H1 (cell line): ENCODE measurements around the gene DND1. TPM values are rescaled to one million over a fixed set of nuclear protein-coding genes. Genes with fewer than 3 reads are reported as not detected.
A peak's percentile ranks its signal among the peaks of the same experiment; 100 is the strongest.

Source experiments
- CTCF ChIA-PET: fragments of 300-600 bp; sonication (Branson Sonifier 250); formaldehyde crosslinking; loops from one replicate; lab custom pipeline; 2021; ENCODE audit not compliant: partially characterized antibody; lab: Charles Lee
- POLR2A ChIA-PET: fragments of 300-600 bp; sonication (Branson Sonifier 250); formaldehyde crosslinking; loops from one replicate; lab custom pipeline; 2021; ENCODE audit warnings: inconsistent platforms; ENCODE audit not compliant: partially characterized antibody; lab: Charles Lee
- DNase-seq, 2 experiments: peaks; one replicate each; pipeline versions ENCODE4 v3.0.0 to v3.0.0-alpha.2; 2010 to 2022; ENCODE audit warnings: low spot score in 2 of 2, low read depth in 1 of 2, mixed read lengths in 1 of 2
- FAIRE-seq: peaks from 2 replicates; lab custom pipeline; 2011; peaks lifted over from hg19 to GRCh38; lab: Jason Lieb, UNC
- H2AFZ ChIP-seq: 2 replicates; pipeline ENCODE4 v1.8.1; 2012; ENCODE audit warnings: low read length, inconsistent platforms
- H2AK5ac ChIP-seq: 2 replicates; pipeline ENCODE4 v1.6.1; 2013; ENCODE audit warnings: low read depth, low read length
- H2BK120ac ChIP-seq: replicated peaks from 2 replicates; pipeline ENCODE3; 2013; ENCODE audit warnings: low read depth, low read length, inconsistent platforms
- H2BK12ac ChIP-seq: 2 replicates; pipeline ENCODE4 v1.6.1; 2013; ENCODE audit warnings: low read depth, low read length
- H2BK15ac ChIP-seq: 2 replicates; pipeline ENCODE4 v1.6.1; 2013; ENCODE audit warnings: low read length
- H2BK20ac ChIP-seq: 2 replicates; pipeline ENCODE4 v1.6.1; 2013; ENCODE audit warnings: low read length
- H2BK5ac ChIP-seq: 2 replicates; pipeline ENCODE4 v1.6.1; 2013; ENCODE audit warnings: low read depth, low read length
- H3K14ac ChIP-seq: 2 replicates; pipeline ENCODE4 v1.6.1; 2013; ENCODE audit warnings: inconsistent platforms; ENCODE audit not compliant: insufficient read length
- H3K18ac ChIP-seq: 2 replicates; pipeline ENCODE4 v1.6.1; 2013; ENCODE audit warnings: low read length; ENCODE audit errors: extremely low read depth
- H3K23ac ChIP-seq: 2 replicates; pipeline ENCODE4 v1.6.1; 2013; ENCODE audit warnings: inconsistent platforms; ENCODE audit not compliant: insufficient read length
- H3K23me2 ChIP-seq: 2 replicates; pipeline ENCODE4 v1.6.1; 2013; ENCODE audit warnings: low read depth, low read length
- H3K27ac ChIP-seq: 2 replicates; pipeline ENCODE4 v1.6.1; 2011; ENCODE audit warnings: low read depth, low read length, inconsistent platforms
- H3K27me3 ChIP-seq, 4 experiments: replicated peaks in 1 of 4; 1 replicate in 1 of 4; 2 replicates in 3 of 4; pipeline versions ENCODE4 v1.6.1 to v1.8.1; 2011 to 2013; ENCODE audit warnings: low read length in 3 of 4, mild to moderate bottlenecking in 3 of 4, inconsistent platforms in 2 of 4, mixed read lengths in 2 of 4, moderate library complexity in 1 of 4; ENCODE audit not compliant: control insufficient read depth in 3 of 4, insufficient read depth in 3 of 4; ENCODE audit errors: extremely low read depth in 1 of 4
- H3K36me3 ChIP-seq, 4 experiments: 2 replicates each; pipeline versions ENCODE4 v1.6.1 to v1.8.1; 2011 to 2013; ENCODE audit warnings: mild to moderate bottlenecking in 4 of 4, low read length in 3 of 4, moderate library complexity in 2 of 4, control low read depth in 1 of 4, inconsistent platforms in 1 of 4; ENCODE audit not compliant: insufficient read depth in 4 of 4, control insufficient read depth in 2 of 4
- H3K4ac ChIP-seq: replicated peaks from 2 replicates; pipeline ENCODE3; 2013; ENCODE audit warnings: low read length, low read depth, mixed read lengths, inconsistent platforms; ENCODE audit not compliant: insufficient read length
- H3K4me1 ChIP-seq, 4 experiments: replicated peaks in 1 of 4; 1 replicate in 1 of 4; 2 replicates in 3 of 4; pipeline versions ENCODE4 v1.6.1 to v1.8.1; 2011 to 2013; ENCODE audit warnings: low read length in 3 of 4, inconsistent platforms in 2 of 4, mixed read lengths in 1 of 4; ENCODE audit not compliant: insufficient read depth in 4 of 4, control insufficient read depth in 3 of 4
- H3K4me2 ChIP-seq, 2 experiments: 2 replicates each; pipeline versions ENCODE4 v1.6.1 to v1.8.1; 2011 to 2013; ENCODE audit warnings: low read depth in 2 of 2, low read length in 2 of 2, control low read depth in 1 of 2, inconsistent platforms in 1 of 2, mild to moderate bottlenecking in 1 of 2; ENCODE audit not compliant: insufficient read depth in 1 of 2
- H3K4me3 ChIP-seq, 4 experiments: fragments of 200-600, 300-600 bp in 1 of 4; sonication (generic), shearing (Covaris generic), sonication (Bioruptor Twin) in 1 of 4; 2 replicates each; pipeline versions ENCODE4 v1.5.1 to v1.8.1; 2011 to 2016; ENCODE audit warnings: low read length in 4 of 4, low read depth in 3 of 4, control low read depth in 2 of 4, inconsistent platforms in 2 of 4, mild to moderate bottlenecking in 2 of 4, mixed read lengths in 1 of 4, moderate library complexity in 1 of 4; ENCODE audit not compliant: insufficient read depth in 2 of 4; ENCODE audit errors: extremely low read depth in 1 of 4
- H3K56ac ChIP-seq: replicated peaks from 2 replicates; pipeline ENCODE3; 2013; ENCODE audit warnings: low read depth, mild to moderate bottlenecking, mixed read lengths, low read length, inconsistent platforms; ENCODE audit not compliant: insufficient read length
- H3K79me1 ChIP-seq: 2 replicates; pipeline ENCODE4 v1.6.1; 2013; ENCODE audit warnings: low read depth, low read length, control low read depth
- H3K79me2 ChIP-seq, 2 experiments: 2 replicates each; pipeline versions ENCODE4 v1.6.1 to v1.8.1; 2012 to 2013; ENCODE audit warnings: low read length in 2 of 2, mild to moderate bottlenecking in 2 of 2, inconsistent platforms in 1 of 2; ENCODE audit not compliant: insufficient read depth in 2 of 2, control insufficient read depth in 1 of 2
- H3K9ac ChIP-seq, 4 experiments: replicated peaks in 1 of 4; 1 replicate in 1 of 4; 2 replicates in 3 of 4; pipeline versions ENCODE4 v1.6.1 to v1.8.1; 2011 to 2013; ENCODE audit warnings: low read depth in 3 of 4, low read length in 3 of 4, control low read depth in 2 of 4, mild to moderate bottlenecking in 2 of 4, moderate library complexity in 2 of 4, inconsistent platforms in 1 of 4; ENCODE audit errors: extremely low read depth in 1 of 4
- H3K9me3 ChIP-seq, 2 experiments: 2 replicates each; pipeline versions ENCODE4 v1.6.1 to v1.8.1; 2012 to 2013; ENCODE audit warnings: mild to moderate bottlenecking in 2 of 2, moderate library complexity in 2 of 2, control low read depth in 1 of 2, inconsistent platforms in 1 of 2, low read depth in 1 of 2, low read length in 1 of 2, mixed read lengths in 1 of 2; ENCODE audit not compliant: insufficient read depth in 2 of 2
- H4K20me1 ChIP-seq, 2 experiments: replicated peaks in 1 of 2; 2 replicates each; pipeline versions ENCODE3 to v1.8.1; 2011 to 2013; ENCODE audit warnings: inconsistent platforms in 2 of 2, low read length in 2 of 2, mild to moderate bottlenecking in 1 of 2; ENCODE audit not compliant: insufficient read depth in 2 of 2, control insufficient read depth in 1 of 2
- H4K5ac ChIP-seq: 2 replicates; pipeline ENCODE4 v1.6.1; 2013; ENCODE audit warnings: low read length, low read depth, mixed read lengths, inconsistent platforms; ENCODE audit not compliant: insufficient read length
- H4K8ac ChIP-seq: 2 replicates; pipeline ENCODE4 v1.8.0; 2013; ENCODE audit warnings: mild to moderate bottlenecking, moderate library complexity, low read length, inconsistent platforms; ENCODE audit not compliant: insufficient read depth; ENCODE audit errors: extremely low read depth
- H4K91ac ChIP-seq: replicated peaks from 2 replicates; pipeline ENCODE3; 2013; ENCODE audit warnings: low read length, mixed read lengths, inconsistent platforms; ENCODE audit not compliant: insufficient read length
- ASH2L ChIP-seq: fragments of 200-600, 300-600 bp; sonication (generic); IDR thresholded peaks from one replicate; pipeline ENCODE4 v1.7.1; 2017; ENCODE audit warnings: low read length
- GABPA ChIP-seq: IDR thresholded peaks from 2 replicates; pipeline ENCODE4 v1.6.1; 2011; ENCODE audit warnings: mild to moderate bottlenecking, low read length, moderate library complexity, borderline replicate concordance; ENCODE audit not compliant: insufficient read depth
- GTF2F1 ChIP-seq: IDR thresholded peaks from 2 replicates; pipeline ENCODE4 v1.6.1; 2012; ENCODE audit warnings: low read depth, low read length, improper control_type of control experiment, borderline replicate concordance
- JUN ChIP-seq: IDR thresholded peaks from 2 replicates; pipeline ENCODE4 v1.6.1; 2011; ENCODE audit warnings: low read depth, mild to moderate bottlenecking, improper control_type of control experiment, low read length
- KDM4A ChIP-seq: IDR thresholded peaks from one replicate; pipeline ENCODE4 v1.7.1; 2012; ENCODE audit warnings: low read depth, mild to moderate bottlenecking, moderate library complexity, low read length, inconsistent platforms; ENCODE audit not compliant: severe bottlenecking
- NANOG ChIP-seq: IDR thresholded peaks from 2 replicates; pipeline ENCODE4 v1.6.1; 2011; ENCODE audit warnings: low read length, low read depth, mild to moderate bottlenecking, inconsistent platforms; ENCODE audit not compliant: insufficient read depth, poor library complexity, severe bottlenecking
- POLR2A ChIP-seq, 2 experiments: IDR thresholded peaks; 1 replicate in 1 of 2; 2 replicates in 1 of 2; pipeline ENCODE4 v1.6.1; 2011; ENCODE audit warnings: low read depth in 2 of 2, low read length in 2 of 2, mild to moderate bottlenecking in 2 of 2; ENCODE audit errors: control extremely low read depth in 1 of 2
- RFX5 ChIP-seq: IDR thresholded peaks from 2 replicates; pipeline ENCODE4 v1.6.1; 2011; ENCODE audit warnings: low read depth, low read length, improper control_type of control experiment, borderline replicate concordance
- RNF2 ChIP-seq: fragments of 200-900, 300-1000 bp; sonication (generic); IDR thresholded peaks from 2 replicates; pipeline ENCODE4 v1.7.1; 2016; ENCODE audit warnings: borderline replicate concordance, low read depth, mild to moderate bottlenecking, antibody characterized with exemption, low read length; ENCODE audit not compliant: poor library complexity, severe bottlenecking; ENCODE audit errors: missing control alignments
- RXRA ChIP-seq: IDR thresholded peaks from 2 replicates; pipeline ENCODE4 v1.6.1; 2011; ENCODE audit warnings: low read depth, mild to moderate bottlenecking, low read length, moderate library complexity; ENCODE audit not compliant: insufficient read depth
- SRF ChIP-seq: IDR thresholded peaks from 2 replicates; pipeline ENCODE4 v1.6.1; 2011; ENCODE audit warnings: mild to moderate bottlenecking, low read depth, low read length, moderate library complexity
- TEAD4 ChIP-seq: IDR thresholded peaks from 2 replicates; pipeline ENCODE4 v1.6.1; 2012; ENCODE audit warnings: low read depth, low read length, inconsistent platforms, mixed read lengths
- WGBS, 2 experiments: shearing (Covaris generic) in 1 of 2; methylation state at CpG; one replicate each; pipeline versions ENCODE4 v1.1.6 to v1.1.7; 2013 to 2015; ENCODE audit warnings: low lambda C conversion rate in 2 of 2, mixed read lengths in 2 of 2, inconsistent platforms in 1 of 2, low coverage in 1 of 2, missing lambda C conversion rate in 1 of 2; ENCODE audit not compliant: insufficient replicate concordance in 2 of 2, insufficient coverage in 1 of 2, insufficient read length in 1 of 2; ENCODE audit errors: extremely low coverage in 1 of 2, missing lambda C conversion rate in 1 of 2; 5-methylcytosine and 5-hydroxymethylcytosine counted together
- polyA plus RNA-seq, 7 experiments: library from polyadenylated mRNA; depleted of rRNA in 3 of 7; stranded (reverse) in 5 of 7; unstranded in 2 of 7; fragments of >200 nt in 5 of 7; fragments of 200-250 nt in 2 of 7; gene quantifications; 1 replicate in 5 of 7; 2 replicates in 1 of 7; 4 replicates in 1 of 7; pipeline versions ENCODE4 v1.2.1 to v1.2.3, GENCODE V29; 2011 to 2013; ENCODE audit warnings: missing spikeins in 2 of 7, mixed read lengths in 2 of 7
- total RNA-seq: library from RNA; stranded (reverse); fragmentation: NEBNext Ultra II Directional; extraction: Animal tissue kit (Norgen Biotek cat#: 25700); gene quantifications from 2 replicates; pipeline ENCODE4 v1.2.1, GENCODE V29; 2021
- TF ChIP-seq, protein P1 (sequence below): IDR thresholded peaks from 2 replicates; pipeline ENCODE4 v1.6.1; 2011; ENCODE audit warnings: low read depth, mild to moderate bottlenecking, low read length; ENCODE audit not compliant: insufficient read depth

The DND1 gene
- total and polyA plus RNA-seq, 2 of the 8 experiments (the other 6 are each of a cell fraction or from before 2014, with no cell fraction given): 0.41 to 2.1 TPM

DNA sequence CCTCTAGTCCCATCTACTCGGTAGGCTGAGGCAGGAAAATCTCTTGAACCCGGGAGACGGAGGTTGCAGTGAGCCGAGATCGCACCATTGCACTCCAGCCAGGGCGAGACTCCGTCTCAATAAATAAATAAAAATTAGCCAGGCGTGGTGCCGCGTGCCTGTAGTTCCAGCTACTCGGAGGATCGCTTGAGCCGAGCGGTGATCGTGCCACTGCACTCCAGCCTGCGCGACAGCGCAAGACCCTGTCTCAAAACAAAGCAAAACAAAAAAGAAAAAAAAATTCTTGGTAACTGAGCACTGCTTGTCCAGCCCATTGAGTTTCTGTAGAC lies 9.4 kb downstream of the DND1 start:
- H2BK12ac ChIP-seq: no peak overlapping the region
- DNase-seq (no peak), FAIRE-seq (no peak)
- H3K9ac ChIP-seq: no peak overlapping the region; a peak in 1 of 7 replicates
- H2BK5ac ChIP-seq: no peak overlapping the region
- H4K5ac ChIP-seq: no peak overlapping the region
- no peak overlapping the region for H2BK15ac ChIP-seq
- peaks cover 6% of the 10 kb centered on the region for H3K23me2 ChIP-seq
- H2AK5ac ChIP-seq: no peak overlapping the region
- H3K18ac ChIP-seq: no peak overlapping the region
- H4K20me1 ChIP-seq: peaks cover 0 to 2% of the 10 kb centered on the region in 2 experiments
- H3K4ac ChIP-seq: peak overlapping the region; percentile 40
- WGBS, 2 experiments: 60% methylated on average over 18 of the region's 18 CpGs; no CpG with 5 or more reads in 1 of the 2 experiments
- peak overlapping the region; percentile 98 for H2AFZ ChIP-seq
- H3K4me1 ChIP-seq: no peaks in the 10 kb centered on the region; a peak in 1 of 7 replicates
- no peak overlapping the region for H2BK120ac ChIP-seq
- H4K91ac ChIP-seq: no peak overlapping the region
- H3K23ac ChIP-seq: no peak overlapping the region
- no peak overlapping the region for H3K14ac ChIP-seq
- no peak overlapping the region for H3K27ac ChIP-seq
- H3K27me3 ChIP-seq: no peaks in the 10 kb centered on the region
- ChIA-PET CTCF (interaction anchor here (0.8 to 2.1 kb wide), 3 partner anchors 11 to 56 kb away, joined by 3 to 4 read pairs (median 3); partner anchors contain the start of genes IK and NDUFA2), POLR2A (interaction anchor here (1.1 to 9.9 kb wide), 9 partner anchors 10 to 116 kb away, joined by 3 to 87 read pairs (median 7); partner anchors contain the start of genes DND1, HARS1, HARS2 and IK)
- peak overlapping the region; percentile 82 to 98 (median 94) for H3K4me3 ChIP-seq
- peak overlapping the region; percentile 40 for H3K56ac ChIP-seq
- no peaks in the 10 kb centered on the region for H3K9me3 ChIP-seq
- H3K79me2 ChIP-seq: peaks cover 0 to 19% of the 10 kb centered on the region in 2 experiments; a peak in 2 of 4 replicates
- H3K79me1 ChIP-seq: peaks cover 3% of the 10 kb centered on the region; the same call in 1 of the 2 replicates
- H3K36me3 ChIP-seq: peaks cover 9 to 51% (median 32%) of the 10 kb centered on the region in 4 experiments; a peak in 7 of 8 replicates
- no peak overlapping the region for H4K8ac ChIP-seq
- H2BK20ac ChIP-seq: peak overlapping the region; percentile 72; the same call in 1 of the 2 replicates
- peak overlapping the region; percentile 92 to 93 for H3K4me2 ChIP-seq
- no peak for TF ChIP-seq NANOG
- TF ChIP-seq GTF2F1: no peak
- TF ChIP-seq, protein P1, sequence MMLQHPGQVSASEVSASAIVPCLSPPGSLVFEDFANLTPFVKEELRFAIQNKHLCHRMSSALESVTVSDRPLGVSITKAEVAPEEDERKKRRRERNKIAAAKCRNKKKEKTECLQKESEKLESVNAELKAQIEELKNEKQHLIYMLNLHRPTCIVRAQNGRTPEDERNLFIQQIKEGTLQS: no peak
- TF ChIP-seq GABPA: no peak
- no peak for TF ChIP-seq SRF
- TF ChIP-seq JUN: no peak
- no peak for TF ChIP-seq POLR2A (IDR thresholded peaks at IDR 0.05; ENCODE audit: control extremely low read depth in 1 of 2, low read depth in 2 of 2, low read length in 2 of 2)
- no peak for TF ChIP-seq ASH2L
- no peak for TF ChIP-seq RFX5
- no peak for TF ChIP-seq RNF2
- TF ChIP-seq TEAD4: no peak
- no peak for TF ChIP-seq RXRA
- TF ChIP-seq KDM4A: no peak
